KMS-11 (cell line): Measurements from ENCODE around the gene TBC1D10B.

Experiments
- H2AFZ ChIP-seq: fragments of 200-600 bp; sonication (generic); 2 replicates; pipeline ENCODE4 v1.6.1; 2016; ENCODE audit warnings: antibody characterized with exemption, mixed run types, low read depth
- H3K27ac ChIP-seq: fragments of 200-600 bp; sonication (generic); 2 replicates; pipeline ENCODE4 v1.6.1; 2016; ENCODE audit warnings: mild to moderate bottlenecking, mixed run types
- H3K27me3 ChIP-seq: fragments of 200-600 bp; sonication (generic); 2 replicates; pipeline ENCODE4 v1.6.1; 2017; ENCODE audit warnings: mild to moderate bottlenecking, low read depth, mixed run types, moderate library complexity; ENCODE audit not compliant: insufficient read depth
- H3K36me3 ChIP-seq: fragments of 200-600 bp; sonication (generic); 2 replicates; pipeline ENCODE4 v1.6.1; 2017; ENCODE audit warnings: mild to moderate bottlenecking, mixed run types; ENCODE audit not compliant: insufficient read depth
- H3K4me1 ChIP-seq: fragments of 200-600 bp; sonication (generic); 2 replicates; pipeline ENCODE4 v1.6.1; 2016; ENCODE audit warnings: mild to moderate bottlenecking, low read depth, mixed run types; ENCODE audit not compliant: poor library complexity, severe bottlenecking
- H3K4me2 ChIP-seq: fragments of 200-600 bp; sonication (generic); 2 replicates; pipeline ENCODE4 v1.7.0; 2016; ENCODE audit warnings: mild to moderate bottlenecking, mixed run types
- H3K4me3 ChIP-seq: fragments of 200-600 bp; sonication (generic); IDR thresholded peaks from 2 replicates; pipeline ENCODE4 v1.6.1; 2017; ENCODE audit warnings: low read depth, low read length, mixed read lengths; ENCODE audit not compliant: insufficient read depth
- H3K79me2 ChIP-seq: fragments of 200-600 bp; sonication (generic); 2 replicates; pipeline ENCODE4 v1.6.1; 2016; ENCODE audit warnings: low read depth, mixed run types; ENCODE audit not compliant: insufficient read depth
- H3K9ac ChIP-seq: fragments of 200-600 bp; sonication (generic); 2 replicates; pipeline ENCODE4 v1.6.1; 2016; ENCODE audit warnings: mild to moderate bottlenecking, mixed run types
- H4K20me1 ChIP-seq: fragments of 200-600 bp; sonication (generic); 2 replicates; pipeline ENCODE4 v1.6.1; 2016; ENCODE audit warnings: mild to moderate bottlenecking, mixed run types; ENCODE audit not compliant: insufficient read depth
- CTCF ChIP-seq: fragments of 200-600 bp; sonication (generic); conservative IDR thresholded peaks from 2 replicates; pipeline ENCODE4 v1.6.1; 2017; ENCODE audit warnings: low read depth, mild to moderate bottlenecking, antibody characterized with exemption, low read length, moderate library complexity, mixed read lengths

Gene TBC1D10B

GRCh38 chr16:30376461-30376902 lies 6.2 kb upstream of the TBC1D10B start:
- H4K20me1 ChIP-seq, result no peaks in the 10 kb centered on the region
- H3K27ac ChIP-seq, result peak overlapping the region; percentile 99; the same call in 1 of the 2 replicates
- H2AFZ ChIP-seq, result no peak overlapping the region
- peak overlapping the region; percentile 97; the same call in 1 of the 2 replicates for H3K4me2 ChIP-seq
- H3K9ac ChIP-seq, result no peak overlapping the region
- H3K79me2 ChIP-seq, result 0 out of 2 replicates have a peak, but pooled peaks cover 4% of the 10 kb centered on the region
- no peak for TF ChIP-seq CTCF
- no peak overlapping the region for H3K4me3 ChIP-seq
- peaks cover 22% of the 10 kb centered on the region for H3K4me1 ChIP-seq
- no peaks in the 10 kb centered on the region for H3K36me3 ChIP-seq
- no peaks in the 10 kb centered on the region for H3K27me3 ChIP-seq

- TF ChIP-seq CTCF, result no peak
- no peak overlapping the region for H3K27ac ChIP-seq
- no peaks in the 10 kb centered on the region for H4K20me1 ChIP-seq
- H3K4me1 ChIP-seq, result peaks cover 25% of the 10 kb centered on the region
- H3K4me3 ChIP-seq, result no peak overlapping the region
- no peak overlapping the region for H3K9ac ChIP-seq
- H3K4me2 ChIP-seq, result no peak overlapping the region
- no peaks in the 10 kb centered on the region for H3K27me3 ChIP-seq
- no peaks in the 10 kb centered on the region for H3K36me3 ChIP-seq
- no peak overlapping the region for H2AFZ ChIP-seq
- H3K79me2 ChIP-seq, result 0 out of 2 replicates have a peak, but pooled peaks cover 4% of the 10 kb centered on the region
These were observed 5.6 kb upstream of the TBC1D10B start for GRCh38 chr16:30375864-30376263.

- no peak within 1 kb of the TSS for H3K9ac ChIP-seq
- no peaks in the 10 kb centered on the region for H4K20me1 ChIP-seq
- H3K27ac ChIP-seq, result no peak within 1 kb of the TSS
- no peak within 1 kb of the TSS for H3K4me3 ChIP-seq
- H3K79me2 ChIP-seq, result peaks cover 6% of the 10 kb centered on the region
- peaks cover 25% of the 10 kb centered on the region for H3K4me1 ChIP-seq
- H2AFZ ChIP-seq, result no peak within 1 kb of the TSS
- H3K36me3 ChIP-seq, result no peaks in the 10 kb centered on the region
- no peak within 1 kb of the TSS for H3K4me2 ChIP-seq
- no peaks in the 10 kb centered on the region for H3K27me3 ChIP-seq
- no peak for TF ChIP-seq CTCF
These were observed 4.2 kb upstream of the TBC1D10B start, which contains the start of gene MYL11 for GRCh38 chr16:30374538-30374937. Gene MYL11 (plus strand): TSS chr16:30374802. CDS start chr16:30374858, 56 bp downstream.

- no peak overlapping the region for H3K27ac ChIP-seq
- H3K4me2 ChIP-seq, result no peak overlapping the region
- H3K4me1 ChIP-seq, result peaks cover 30% of the 10 kb centered on the region
- no peak overlapping the region for H3K4me3 ChIP-seq
- peaks cover 20% of the 10 kb centered on the region for H3K79me2 ChIP-seq
- TF ChIP-seq CTCF, result no peak
- no peaks in the 10 kb centered on the region for H3K27me3 ChIP-seq
- no peaks in the 10 kb centered on the region for H4K20me1 ChIP-seq
- H3K9ac ChIP-seq, result no peak overlapping the region
- H3K36me3 ChIP-seq, result no peaks in the 10 kb centered on the region
- H2AFZ ChIP-seq, result no peak overlapping the region
These were observed 2.4 kb upstream of the TBC1D10B start for GRCh38 chr16:30372725-30373124.
